Stimulated activated CD4-positive, alpha-beta T cell treated with anti-CD3 and anti-CD28 coated beads, Interleukin-2, amount 100 ng/mL, for 4 hours (primary cell): ENCODE measurements around the gene ABHD17A.
"Not testable (repeated sequence)": the region's sequence is repeated elsewhere in the genome, so short reads cannot be mapped to it uniquely, and the experiment has no call there.

Source experiments
- DNase-seq: peaks from one replicate; pipeline ENCODE4 v3.0.0-alpha.2; 2020; ENCODE audit warnings: low read depth

Gene ABHD17A

DNA sequence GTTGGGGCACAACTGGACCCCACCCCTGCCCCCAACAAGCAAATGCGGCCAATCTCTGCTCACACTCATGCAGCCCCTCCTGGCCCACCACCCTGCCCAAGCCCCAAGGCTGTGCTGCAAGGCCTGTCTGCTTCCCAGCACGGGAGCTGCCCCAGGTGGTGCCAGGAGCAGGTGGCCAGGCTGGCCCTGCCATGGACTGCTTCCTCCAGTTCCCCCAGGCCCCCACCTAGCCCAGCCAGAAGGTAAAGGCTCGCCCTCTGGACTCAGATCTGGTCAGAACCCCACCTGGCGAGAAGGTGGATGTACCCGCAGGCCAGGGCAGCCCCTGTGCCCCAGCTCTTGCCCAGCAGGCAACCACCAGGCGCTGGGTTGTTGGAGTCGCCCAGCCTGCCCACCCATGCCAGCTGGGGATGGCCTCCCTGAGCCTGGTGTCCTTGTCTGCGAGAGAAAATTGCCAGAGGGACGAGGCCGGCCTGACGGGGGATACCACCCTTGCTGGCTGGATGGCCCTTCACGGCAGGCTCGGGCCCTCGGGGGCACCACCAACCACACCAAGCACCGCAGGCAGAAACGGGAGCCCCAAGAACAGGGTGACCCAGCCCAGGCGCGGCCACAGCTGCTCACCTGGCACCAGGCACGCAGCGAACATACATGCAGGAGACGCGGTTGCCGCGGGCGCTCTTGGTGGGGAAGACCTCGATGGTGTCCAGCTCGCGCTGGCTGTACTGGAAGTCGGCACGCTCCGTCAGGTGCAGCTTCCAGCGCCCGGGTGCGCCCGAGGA, 4.5 kb downstream of the ABHD17A start:
- no peak for DNase-seq

DNA sequence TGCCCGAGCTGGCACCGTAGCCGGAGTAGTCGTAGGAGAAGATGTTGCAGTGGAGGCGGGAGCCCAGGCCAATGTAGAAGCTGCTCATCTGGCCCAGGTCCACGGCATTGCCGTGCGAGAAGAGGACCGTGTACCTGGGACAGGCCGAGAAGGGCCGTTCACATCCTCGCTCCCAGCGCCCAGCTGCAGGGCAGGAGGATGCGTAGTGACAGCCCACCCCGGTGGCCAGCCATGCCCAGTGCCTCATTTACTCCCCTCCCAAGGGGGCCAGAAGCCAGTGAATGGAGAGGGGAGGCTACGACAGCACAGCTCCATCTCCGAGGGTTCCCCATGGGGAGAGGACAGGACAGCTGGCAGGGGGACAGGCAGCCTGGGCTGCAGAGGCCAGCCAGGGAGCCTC, 5.3 kb downstream of the ABHD17A start:
- DNase-seq: not testable (repeated sequence)

GRCh38 chr19:1878583-1878982, 6.7 kb downstream of the ABHD17A start:
- DNase-seq: not testable (repeated sequence)

- DNase-seq: not testable (repeated sequence)
These were observed 8.0 kb downstream of the ABHD17A start for GRCh38 chr19:1877280-1877660.

GRCh38 chr19:1876496-1877279, 8.6 kb downstream of the ABHD17A start:
- DNase-seq: not testable (repeated sequence)

- peak; percentile 78 for DNase-seq
These were observed 9.4 kb downstream of the ABHD17A start for GRCh38 chr19:1875646-1876495.

GRCh38 chr19:1875265-1875645, 10.0 kb downstream of the ABHD17A start:
- DNase-seq: not testable (repeated sequence)

- no peak for DNase-seq
These were observed 10.6 kb downstream of the ABHD17A start for GRCh38 chr19:1874554-1875185.

DNA sequence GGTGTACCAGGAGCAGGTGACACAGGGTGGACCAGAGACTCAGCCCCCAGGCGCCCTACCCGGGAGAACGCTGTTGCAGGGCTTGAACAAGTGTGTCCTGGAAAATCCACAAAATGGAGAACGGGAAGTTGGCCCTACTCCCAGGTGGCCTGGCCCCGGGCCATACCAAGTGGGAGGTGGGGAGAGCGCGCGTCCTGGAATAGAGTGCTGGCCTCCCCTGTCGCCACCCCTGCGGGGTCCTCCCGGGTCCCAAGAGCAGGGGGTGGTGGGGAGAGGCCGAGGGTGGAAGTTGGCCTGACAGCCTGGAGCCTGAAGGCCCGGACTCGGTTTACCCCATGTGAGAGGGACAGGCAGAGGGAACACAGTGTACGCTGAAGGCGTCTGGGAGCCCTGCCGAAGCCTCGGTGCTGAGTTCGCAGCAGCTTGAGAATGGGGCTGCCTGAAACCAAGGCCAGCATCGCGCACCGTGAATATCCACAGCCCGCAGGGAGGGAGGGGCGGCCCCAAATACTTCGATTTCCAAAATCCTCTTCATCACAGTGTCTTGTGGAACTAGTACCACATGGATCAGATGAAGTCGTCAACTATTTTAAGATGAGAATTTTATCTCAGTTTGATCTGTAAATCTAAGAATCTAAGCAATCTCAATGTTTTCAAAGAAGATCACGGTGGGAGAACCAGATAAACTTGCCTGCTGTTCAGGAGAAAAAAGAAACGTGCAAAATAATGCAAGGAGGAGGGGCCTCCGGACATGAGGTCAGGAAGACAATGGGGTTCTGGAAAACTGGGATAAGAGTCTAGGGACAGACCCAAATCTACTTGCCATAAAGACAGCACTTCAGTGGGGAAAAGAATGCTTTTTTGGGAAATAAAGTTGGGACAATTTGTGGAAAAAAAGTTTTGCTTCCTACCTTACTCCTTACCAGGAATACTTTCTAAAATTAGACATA, 11.5 kb downstream of the ABHD17A start:
- DNase-seq: no peak

DNA sequence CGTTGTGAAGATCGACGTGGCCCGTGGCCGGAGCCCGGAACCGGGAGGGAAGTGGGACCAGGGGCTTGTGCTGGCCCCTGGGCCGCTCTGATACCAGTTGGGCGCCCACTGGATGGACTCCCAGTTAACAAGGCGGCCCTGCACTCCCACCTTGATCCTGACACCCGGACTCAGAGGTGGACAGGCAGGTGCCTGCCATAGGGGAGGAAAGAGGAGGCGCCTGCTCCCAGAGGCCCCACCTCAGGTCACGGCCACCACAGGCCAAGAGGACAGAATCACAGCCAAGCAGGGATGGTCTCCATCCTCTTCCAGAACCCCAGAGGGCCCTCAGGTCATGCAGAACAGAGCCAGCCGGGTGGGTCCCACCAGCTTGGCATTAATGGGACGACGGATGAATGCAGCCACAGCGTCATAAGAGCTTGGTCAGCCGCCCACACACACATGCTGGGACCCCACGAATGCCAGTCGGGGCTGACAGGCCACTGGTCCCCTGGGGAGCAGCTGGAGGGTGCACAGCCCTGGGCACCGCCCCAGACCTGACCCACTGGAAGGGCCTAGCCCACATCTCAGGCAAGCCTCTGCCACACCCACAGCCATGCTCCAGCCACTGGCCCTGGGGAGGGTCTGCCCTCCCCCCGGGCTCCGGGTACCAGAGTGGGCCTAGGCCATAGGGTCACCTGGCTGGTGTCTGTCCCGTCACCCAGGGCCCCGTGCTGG, 12.3 kb downstream of the ABHD17A start:
- no peak for DNase-seq

DNA sequence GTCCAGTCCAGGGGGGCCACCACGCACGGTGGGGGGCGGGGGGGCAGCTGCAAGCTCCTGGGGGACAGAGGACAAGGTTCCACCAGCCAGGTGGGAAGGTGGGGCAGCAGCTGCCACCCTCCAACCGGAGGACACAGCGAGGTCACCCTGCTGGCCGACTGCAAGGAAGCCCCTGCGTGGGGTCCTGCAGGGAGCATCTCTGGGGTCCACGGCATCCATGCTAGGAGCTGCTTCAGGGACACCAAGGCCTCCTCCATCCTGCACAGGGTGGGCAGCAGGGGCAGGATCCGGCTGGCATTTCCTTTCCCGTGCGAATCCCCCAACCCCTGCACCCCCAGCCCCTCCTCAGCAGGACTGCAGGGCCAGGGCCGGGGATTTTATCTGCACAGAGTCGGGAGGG, 13.7 kb downstream of the ABHD17A start:
- DNase-seq: no peak

- no peak for DNase-seq
These were observed 14.1 kb downstream of the ABHD17A start for GRCh38 chr19:1871140-1871597.

GRCh38 chr19:1868971-1869370, 16.3 kb downstream of the ABHD17A start:
- no peak for DNase-seq

DNA sequence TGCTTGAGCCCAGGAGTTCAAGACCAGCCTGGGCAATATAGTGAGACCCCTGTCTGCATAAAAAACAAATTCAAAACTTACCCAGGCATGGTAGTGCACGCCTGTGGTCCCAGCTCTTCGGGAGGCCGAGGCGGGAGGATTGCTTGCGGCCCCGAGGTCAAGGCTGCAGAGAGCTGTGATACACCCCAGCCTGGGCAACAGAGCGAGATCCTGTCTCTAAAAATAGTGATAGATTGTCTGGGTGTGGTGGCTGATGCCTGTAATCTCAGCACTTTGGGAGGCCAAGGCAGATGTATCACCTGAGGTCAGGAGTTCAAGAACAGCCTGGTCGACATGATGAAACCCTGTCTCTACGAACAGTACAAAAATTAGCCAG, 18.0 kb downstream of the ABHD17A start:
- no peak for DNase-seq

DNA sequence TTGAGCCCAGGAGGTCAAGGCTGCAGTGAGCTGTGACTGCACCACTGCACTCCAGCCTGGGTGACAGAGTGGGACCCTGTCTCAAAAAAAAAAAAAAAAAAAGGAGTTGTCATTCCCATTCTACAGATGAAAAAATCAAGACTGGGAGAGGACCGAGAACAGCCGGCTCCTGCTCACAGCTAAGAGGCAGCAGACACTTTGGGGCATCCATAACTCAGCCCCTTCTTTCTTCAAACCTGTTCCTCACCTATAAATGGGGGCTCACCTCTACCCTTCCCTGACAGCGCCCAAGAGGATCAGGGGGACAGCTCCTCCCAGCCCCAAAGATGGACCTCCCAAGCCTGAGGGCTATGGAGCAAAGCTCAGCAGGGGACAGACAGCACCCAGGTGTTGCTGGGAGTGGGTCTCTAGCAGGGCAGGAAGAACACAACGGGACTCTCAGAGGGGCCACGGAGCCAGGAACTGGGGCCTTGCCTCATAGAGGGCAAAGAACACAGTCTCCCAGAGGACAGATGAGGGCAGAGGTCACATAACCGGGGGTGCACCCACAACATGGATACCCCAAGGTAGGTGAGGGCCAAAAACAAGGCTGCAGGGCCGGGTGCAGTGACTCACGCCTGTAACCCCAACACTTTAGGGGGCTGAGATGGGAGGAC, 18.5 kb downstream of the ABHD17A start:
- no peak for DNase-seq

GRCh38 chr19:1865172-1866010, 19.9 kb downstream of the ABHD17A start:
- no peak for DNase-seq

DNA sequence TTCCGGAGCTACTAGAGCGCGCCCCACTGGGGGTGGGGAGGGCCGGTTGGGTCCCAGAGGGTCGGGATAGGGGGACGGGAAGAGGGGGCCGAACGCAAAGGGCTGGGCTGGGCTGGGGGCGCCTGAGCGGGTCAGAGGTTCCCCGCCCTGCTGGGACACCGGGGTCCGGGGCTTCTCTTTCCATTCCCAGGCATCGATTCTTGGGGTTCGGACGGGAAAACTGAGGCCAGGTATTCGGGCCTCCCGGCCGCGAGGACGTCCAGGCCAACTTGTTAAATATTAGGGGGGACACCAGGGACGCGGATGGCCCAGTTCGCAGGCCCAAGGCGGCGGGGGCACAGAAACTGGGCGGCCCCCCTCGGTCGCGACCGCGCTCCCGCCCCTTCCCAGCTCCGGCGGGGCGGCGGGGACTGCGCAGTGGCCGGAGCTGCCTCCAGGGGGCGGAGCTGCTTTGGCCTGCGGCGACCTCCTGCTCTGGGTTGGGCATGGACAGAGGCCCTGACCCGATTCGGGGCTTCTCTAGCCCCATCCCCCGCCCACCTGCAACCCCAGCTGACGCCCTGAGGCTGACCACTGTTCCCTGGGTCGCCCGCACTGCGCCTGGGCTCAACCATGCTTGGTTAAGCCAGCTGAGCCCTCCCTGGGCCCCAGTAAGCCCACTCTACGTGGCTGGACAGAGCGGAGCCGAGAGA, 20.7 kb downstream of the ABHD17A start:
- DNase-seq: peak; percentile 52
